Measurements from ENCODE around the gene EFHD2.
"Not testable (repeated sequence)": the region's sequence is repeated elsewhere in the genome, so short reads cannot be mapped to it uniquely, and the experiment has no call there.

The EFHD2 gene

GRCh38 chr1:15412175-15412800 is 2.6 kb downstream of the EFHD2 start:
- peak; percentile 64 for DNase-seq (ENCODE audit: low spot score)

GRCh38 chr1:15412843-15413242 is 3.2 kb downstream of the EFHD2 start:
- no peak for DNase-seq (ENCODE audit: low spot score)

- DNase-seq (ENCODE audit: low spot score) = no peak
Observed at GRCh38 chr1:15413563-15414444, 4.1 kb downstream of the EFHD2 start.

- DNase-seq (ENCODE audit: low spot score) = no peak
Observed at GRCh38 chr1:15414445-15414983, 4.8 kb downstream of the EFHD2 start.

GRCh38 chr1:15417059-15417934 is 7.6 kb downstream of the EFHD2 start:
- DNase-seq (ENCODE audit: low spot score) = peak; percentile 68

- DNase-seq (ENCODE audit: low spot score) = no peak
Observed at GRCh38 chr1:15418806-15419515, 9.3 kb downstream of the EFHD2 start.

GRCh38 chr1:15420853-15421465 is 11.3 kb downstream of the EFHD2 start:
- DNase-seq (ENCODE audit: low spot score) = no peak

- no peak for DNase-seq (ENCODE audit: low spot score)
Observed at GRCh38 chr1:15422871-15423270, 13.2 kb downstream of the EFHD2 start.

- DNase-seq (ENCODE audit: low spot score) = no peak
Observed at GRCh38 chr1:15423355-15424077, 13.8 kb downstream of the EFHD2 start.

- no peak for DNase-seq (ENCODE audit: low spot score)
Observed at GRCh38 chr1:15424146-15424667, 14.5 kb downstream of the EFHD2 start.

GRCh38 chr1:15424981-15425380 is 15.3 kb downstream of the EFHD2 start:
- DNase-seq (ENCODE audit: low spot score) = no peak

GRCh38 chr1:15425521-15425920 is 15.8 kb downstream of the EFHD2 start:
- no peak for DNase-seq (ENCODE audit: low spot score)

- DNase-seq (ENCODE audit: low spot score) = no peak
Observed at GRCh38 chr1:15425958-15426357, 16.3 kb downstream of the EFHD2 start.

GRCh38 chr1:15426492-15427279 is 17.0 kb downstream of the EFHD2 start:
- no peak for DNase-seq (ENCODE audit: low spot score)

GRCh38 chr1:15427280-15427666 is 17.6 kb downstream of the EFHD2 start:
- DNase-seq (ENCODE audit: low spot score) = no peak

GRCh38 chr1:15428252-15428651 is 18.6 kb downstream of the EFHD2 start:
- not testable (repeated sequence) for DNase-seq (ENCODE audit: low spot score)

- DNase-seq (ENCODE audit: low spot score) = no peak
Observed at GRCh38 chr1:15428815-15429435, 19.2 kb downstream of the EFHD2 start.

GRCh38 chr1:15429701-15430149 is 20.0 kb downstream of the EFHD2 start:
- DNase-seq (ENCODE audit: low spot score) = no peak
